GM12878 (cell line): Measurements from ENCODE around the gene RPL13A. TPM values are rescaled to one million over a fixed set of nuclear protein-coding genes. Genes with fewer than 3 reads are reported as not detected.

Source experiments
- ATAC-seq: fragments of 200-7000 bp; cut with Tn5 transposase; 3 replicates; pipeline ENCODE4 v1.9.1; 2020; ENCODE audit warnings: mild to moderate bottlenecking, moderate library complexity
- BruUV-seq: library from RNA; stranded (reverse); fragments of 400-500 nt; replicated peaks from 2 replicates; lab custom pipeline; 2021; lab: Mats Ljungman, UMichigan
- CTCF ChIA-PET: fragments of 300-600 bp; sonication (Branson Sonifier 250); formaldehyde crosslinking; extraction: SDS; loops from one replicate; lab custom pipeline; 2021; ENCODE audit warnings: inconsistent platforms; lab: Yijun Ruan, JAX
- POLR2A ChIA-PET: fragments of 350-600 bp; formaldehyde crosslinking; extraction: SDS; loops from one replicate; lab custom pipeline; 2021; ENCODE audit warnings: inconsistent platforms; lab: Charles Lee
- RAD21 ChIA-PET: fragments of 300-600 bp; sonication (Branson Sonifier 250); formaldehyde crosslinking; loops from one replicate; lab custom pipeline; 2023; ENCODE audit warnings: antibody characterized with exemption; ENCODE audit not compliant: unreplicated experiment; lab: Charles Lee
- SMC1A ChIA-PET: fragments of 300-600 bp; sonication (Branson Sonifier 250); formaldehyde crosslinking; loops from one replicate; lab custom pipeline; 2023; ENCODE audit not compliant: unreplicated experiment, uncharacterized antibody; lab: Charles Lee
- DNase-seq: peaks from one replicate; pipeline ENCODE4 v3.0.0-alpha.2; 2011; ENCODE audit warnings: low read depth, low spot score
- FAIRE-seq: peaks from 3 replicates; lab custom pipeline; 2011; peaks lifted over from hg19 to GRCh38; lab: Jason Lieb, UNC
- H2AFZ ChIP-seq: 2 replicates; pipeline ENCODE4 v1.6.0; 2011; ENCODE audit warnings: low read depth, low read length, control low read depth; ENCODE audit not compliant: control insufficient read depth
- H3K27ac ChIP-seq: 2 replicates; pipeline ENCODE4 v1.5.1; 2011; ENCODE audit warnings: control low read depth; ENCODE audit not compliant: control insufficient read depth, insufficient read depth
- H3K27me3 ChIP-seq, 2 experiments: replicated peaks in 1 of 2; 2 replicates each; pipeline versions ENCODE4 v1.6.0 to v1.6.1; 2011; ENCODE audit warnings: low read length in 1 of 2; ENCODE audit not compliant: control insufficient read depth in 2 of 2, insufficient read depth in 2 of 2
- H3K36me3 ChIP-seq, 2 experiments: 2 replicates each; pipeline ENCODE4 v1.5.1; 2011; ENCODE audit warnings: low read length in 1 of 2; ENCODE audit not compliant: control insufficient read depth in 2 of 2, insufficient read depth in 2 of 2
- H3K4me1 ChIP-seq: 2 replicates; pipeline ENCODE4 v1.6.1; 2011; ENCODE audit warnings: mild to moderate bottlenecking, low read length, moderate library complexity, mixed read lengths; ENCODE audit not compliant: control insufficient read depth, insufficient read depth
- H3K4me2 ChIP-seq: 2 replicates; pipeline ENCODE4 v1.6.0; 2011; ENCODE audit warnings: control low read depth; ENCODE audit not compliant: control insufficient read depth, insufficient read depth
- H3K4me3 ChIP-seq: fragments of 200-600 bp; sonication (generic); 2 replicates; pipeline ENCODE4 v1.5.1; 2016
- H3K79me2 ChIP-seq: 2 replicates; pipeline ENCODE4 v1.6.0; 2011; ENCODE audit warnings: low read length; ENCODE audit not compliant: control insufficient read depth, insufficient read depth
- H3K9ac ChIP-seq: 2 replicates; pipeline ENCODE4 v1.8.0; 2011; ENCODE audit warnings: low read length, control low read depth, mixed read lengths; ENCODE audit not compliant: control insufficient read depth, insufficient read depth
- H3K9me3 ChIP-seq: replicated peaks from 3 replicates; pipeline ENCODE4 v1.5.1; 2011; ENCODE audit warnings: mild to moderate bottlenecking, low read length; ENCODE audit not compliant: control insufficient read depth, insufficient read depth
- H4K20me1 ChIP-seq: 2 replicates; pipeline ENCODE4 v1.6.0; 2011; ENCODE audit not compliant: control insufficient read depth, insufficient read depth
- ATF3 ChIP-seq: IDR thresholded peaks from 2 replicates; pipeline ENCODE4 v1.6.1; 2011; ENCODE audit warnings: low read depth, mild to moderate bottlenecking, low read length, moderate library complexity, borderline replicate concordance; ENCODE audit errors: extremely low read depth
- BRCA1 ChIP-seq: IDR thresholded peaks from 2 replicates; pipeline ENCODE4 v1.6.1; 2011; ENCODE audit warnings: low read depth, low read length, improper control_type of control experiment
- CREB1 ChIP-seq: IDR thresholded peaks from 2 replicates; pipeline ENCODE4 v1.6.1; 2012; ENCODE audit warnings: low read depth, mild to moderate bottlenecking, inconsistent platforms
- FOXK2 ChIP-seq: fragments of 450-650 bp; IDR thresholded peaks from 2 replicates; pipeline ENCODE4 v1.6.1; 2017; ENCODE audit warnings: mild to moderate bottlenecking, moderate library complexity
- HCFC1 ChIP-seq: fragments of 150-350 bp; IDR thresholded peaks from 2 replicates; pipeline ENCODE4 v1.6.1; 2014; ENCODE audit warnings: low read length
- NR2C1 ChIP-seq: fragments of 450-650 bp; IDR thresholded peaks from 2 replicates; pipeline ENCODE4 v1.6.1; 2017; ENCODE audit warnings: antibody characterized with exemption, mild to moderate bottlenecking, moderate library complexity
- PBX3 ChIP-seq: IDR thresholded peaks from 2 replicates; pipeline ENCODE4 v1.6.1; 2011; ENCODE audit warnings: mild to moderate bottlenecking, low read depth, low read length, moderate library complexity; ENCODE audit not compliant: insufficient replicate concordance
- RELA ChIP-seq: fragments of 450-650 bp; IDR thresholded peaks from 2 replicates; pipeline ENCODE4 v1.8.0; 2014; ENCODE audit warnings: borderline replicate concordance; ENCODE audit not compliant: partially characterized antibody
- REST ChIP-seq: IDR thresholded peaks from 2 replicates; pipeline ENCODE4 v1.6.1; 2012; ENCODE audit warnings: mild to moderate bottlenecking, low read depth, low read length
- SIN3A ChIP-seq: IDR thresholded peaks from 2 replicates; pipeline ENCODE4 v1.6.1; 2012; ENCODE audit warnings: low read depth, low read length, improper control_type of control experiment
- SKIL ChIP-seq: fragments of 450-650 bp; IDR thresholded peaks from 2 replicates; pipeline ENCODE4 v1.6.1; 2017; ENCODE audit warnings: mild to moderate bottlenecking, low read depth, inconsistent platforms; ENCODE audit not compliant: poor library complexity, severe bottlenecking
- USF2 ChIP-seq: IDR thresholded peaks from 2 replicates; pipeline ENCODE4 v1.6.1; 2011; ENCODE audit warnings: low read depth, low read length, improper control_type of control experiment, borderline replicate concordance
- WGBS: methylation state at CpG from one replicate; pipeline ENCODE4 v1.1.6; 2016; ENCODE audit warnings: low lambda C conversion rate; ENCODE audit not compliant: insufficient replicate concordance, insufficient coverage; ENCODE audit errors: missing lambda C conversion rate; 5-methylcytosine and 5-hydroxymethylcytosine counted together
- in situ Hi-C: fragments of 300-500 bp; cut with MboI; formaldehyde crosslinking; loops from 9 replicates; pipeline ENCODE4 v1.14.3; 2018; ENCODE audit warnings: mixed read lengths
- intact Hi-C: fragments of 100-400 bp; cut with micrococcal nuclease; formaldehyde crosslinking; loops from one replicate; pipeline ENCODE4 v1.14.2; 2022; ENCODE audit not compliant: unreplicated experiment
- polyA plus RNA-seq, 11 experiments: library from polyadenylated mRNA; depleted of rRNA in 4 of 11; unstranded in 6 of 11; stranded (reverse) in 5 of 11; fragments of >200 nt; fragmentation: Nextera tagmentation in 4 of 11; fragmentation: Illumina TruSeq in 1 of 11; extraction: Ambion mirVana in 4 of 11; extraction: Trizol in 1 of 11; gene quantifications; 1 replicate in 1 of 11; 2 replicates in 10 of 11; pipeline versions ENCODE4 v1.2.1 to v1.2.3, GENCODE V29; 2011 to 2016; ENCODE audit warnings: inconsistent platforms in 2 of 11, missing spikeins in 2 of 11, low read depth in 1 of 11
- total RNA-seq, 4 experiments: library from RNA; depleted of rRNA in 3 of 4; stranded (reverse); fragments of >200 nt in 3 of 4; fragmentation: Illumina TruSeq in 1 of 4; extraction: Trizol in 1 of 4; gene quantifications; 2 replicates each; pipeline versions ENCODE4 v1.2.1 to v1.2.3, GENCODE V29; 2013 to 2021

The RPL13A gene
- total and polyA plus RNA-seq, 10 of the 15 experiments (the other 5 are each of a cell fraction or from before 2014, with no cell fraction given), result 1,426 to 8,961 (median 4,266) TPM

- TF ChIP-seq USF2 (no peak; the same call in 1 of the 2 replicates), NR2C1 (peak; percentile 42; the same call in 1 of the 2 replicates)
Measured at GRCh38 chr19:49512970-49513745, 25.8 kb downstream of the RPL13A start (continued).

GRCh38 chr19:49513746-49514118 is 26.3 kb downstream of the RPL13A start:
- Histone ChIP-seq H2AFZ (no peak overlapping the region), H3K27me3 (no peaks in the 10 kb centered on the region), H3K4me1 (peaks cover 7% of the 10 kb centered on the region), H3K27ac (no peak overlapping the region), H3K79me2 (no peaks in the 10 kb centered on the region), H3K4me3 (no peak overlapping the region), H3K4me2 (no peak overlapping the region), H3K9me3 (no peaks in the 10 kb centered on the region), H4K20me1 (no peaks in the 10 kb centered on the region), H3K9ac (no peak overlapping the region), H3K36me3 (no peaks in the 10 kb centered on the region)
- ATAC-seq, result no peak; the same call in 1 of the 3 replicates
- CTCF ChIA-PET, result interaction anchor here (1.1 to 1.3 kb wide), 2 partner anchors 33 to 37 kb away, joined by 4 to 9 read pairs; no protein-coding TSS in a partner anchor
- WGBS, result 67% methylated on average over 9 of the region's 12 CpGs
- DNase-seq, result no peak
- SMC1A ChIA-PET, result no interaction called here
- POLR2A ChIA-PET, result interaction anchor here (1.1 kb wide), 1 partner anchor 127 kb away, joined by 3 read pairs; the partner anchor contains the start of gene RRAS
- TF ChIP-seq RELA (no peak), SKIL (no peak), PBX3 (no peak), SIN3A (no peak), CREB1 (no peak), FOXK2 (no peak), ATF3 (no peak), REST (no peak), BRCA1 (no peak), HCFC1 (no peak)
- RAD21 ChIA-PET, result no interaction called here
- intact Hi-C loops (no loop called here), in situ Hi-C loops (no loop called here)
- BruUV-seq, result no TSS peak
- no peak for FAIRE-seq
